ENCODE data around the gene MBOAT7. TPM values are rescaled to one million over a fixed set of nuclear protein-coding genes. Genes with fewer than 3 reads are reported as not detected.

Gene MBOAT7
- total RNA-seq, 1 donor from 2014 or later: 99.1 TPM

- Mint-ChIP-seq H3K4me1 (ENCODE audit: low read depth) (peaks cover 18% of the 10 kb centered on the region), H3K4me3 (ENCODE audit: low read depth) (peak within 1 kb of the TSS; percentile 87), H3K9me3 (ENCODE audit: low read depth) (no peaks in the 10 kb centered on the region), H3K27ac (peak within 1 kb of the TSS; percentile 97), H3K36me3 (ENCODE audit: insufficient read depth) (peaks cover 5% of the 10 kb centered on the region), H3K27me3 (no peaks in the 10 kb centered on the region)
- TF ChIP-seq, protein P1, sequence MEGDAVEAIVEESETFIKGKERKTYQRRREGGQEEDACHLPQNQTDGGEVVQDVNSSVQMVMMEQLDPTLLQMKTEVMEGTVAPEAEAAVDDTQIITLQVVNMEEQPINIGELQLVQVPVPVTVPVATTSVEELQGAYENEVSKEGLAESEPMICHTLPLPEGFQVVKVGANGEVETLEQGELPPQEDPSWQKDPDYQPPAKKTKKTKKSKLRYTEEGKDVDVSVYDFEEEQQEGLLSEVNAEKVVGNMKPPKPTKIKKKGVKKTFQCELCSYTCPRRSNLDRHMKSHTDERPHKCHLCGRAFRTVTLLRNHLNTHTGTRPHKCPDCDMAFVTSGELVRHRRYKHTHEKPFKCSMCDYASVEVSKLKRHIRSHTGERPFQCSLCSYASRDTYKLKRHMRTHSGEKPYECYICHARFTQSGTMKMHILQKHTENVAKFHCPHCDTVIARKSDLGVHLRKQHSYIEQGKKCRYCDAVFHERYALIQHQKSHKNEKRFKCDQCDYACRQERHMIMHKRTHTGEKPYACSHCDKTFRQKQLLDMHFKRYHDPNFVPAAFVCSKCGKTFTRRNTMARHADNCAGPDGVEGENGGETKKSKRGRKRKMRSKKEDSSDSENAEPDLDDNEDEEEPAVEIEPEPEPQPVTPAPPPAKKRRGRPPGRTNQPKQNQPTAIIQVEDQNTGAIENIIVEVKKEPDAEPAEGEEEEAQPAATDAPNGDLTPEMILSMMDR (IDR thresholded peaks at IDR 0.05; ENCODE audit: unreplicated experiment): peak; percentile 49
- DNase-seq (ENCODE audit: low spot score, unreplicated experiment): peak; percentile 30
Observed at GRCh38 chr19:54137699-54138488, 51.5 kb downstream of the MBOAT7 start, which contains the start of gene CNOT3. Gene CNOT3 (plus strand): TSS chr19:54137762. CDS start chr19:54142979, 5,217 bp downstream.

DNA sequence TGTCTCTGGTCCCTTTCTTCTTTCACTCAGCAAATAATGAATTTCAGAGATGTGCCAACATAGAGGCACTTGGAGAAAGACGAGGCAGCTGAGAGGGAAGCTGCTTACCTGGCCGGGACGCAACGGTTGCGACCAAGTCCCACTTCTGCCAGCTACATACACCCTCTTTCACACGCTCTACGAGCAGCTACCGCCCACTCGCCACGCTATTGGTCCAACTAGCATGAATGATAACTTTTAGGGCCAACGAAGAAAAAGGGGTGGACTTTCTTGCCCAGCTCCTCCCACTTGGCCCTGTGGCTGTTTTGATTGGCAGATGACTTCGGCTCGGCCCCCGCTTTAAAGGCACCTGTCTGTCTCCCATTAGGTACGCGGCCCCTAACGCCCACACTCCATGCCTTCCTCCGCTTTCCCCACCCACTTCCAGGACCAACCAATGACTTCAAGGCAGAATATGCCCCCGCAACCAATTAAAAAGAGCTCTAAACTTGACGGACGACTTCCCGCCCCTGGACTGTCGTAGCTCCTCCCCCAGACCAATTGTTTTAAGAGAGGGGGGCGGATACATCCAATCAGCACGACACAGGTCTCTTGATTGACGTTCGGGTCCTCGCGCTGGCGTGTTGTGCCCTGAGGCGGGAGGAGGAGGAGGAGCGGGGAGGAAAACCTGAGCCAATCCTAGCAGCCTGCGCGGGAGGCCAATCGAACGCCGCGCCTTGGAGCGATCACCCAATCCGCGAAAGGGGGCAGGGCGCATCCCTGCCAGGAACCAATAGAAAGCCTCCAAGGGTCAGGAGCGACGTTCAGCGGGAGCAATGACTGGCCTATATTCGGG is 52.3 kb downstream of the MBOAT7 start:
- H3K9me3 Mint-ChIP-seq (ENCODE audit: low read depth): no peaks in the 10 kb centered on the region
- H3K27me3 Mint-ChIP-seq: no peaks in the 10 kb centered on the region
- H3K36me3 Mint-ChIP-seq (ENCODE audit: insufficient read depth): peaks cover 3% of the 10 kb centered on the region
- H3K4me1 Mint-ChIP-seq (ENCODE audit: low read depth): peaks cover 18% of the 10 kb centered on the region
- TF ChIP-seq, protein P1 (IDR thresholded peaks at IDR 0.05; ENCODE audit: unreplicated experiment): no peak
- peak overlapping the region; percentile 94 for H3K27ac Mint-ChIP-seq
- DNase-seq (ENCODE audit: low spot score, unreplicated experiment): peak; percentile 99
- peak overlapping the region; percentile 87 for H3K4me3 Mint-ChIP-seq (ENCODE audit: low read depth)

GRCh38 chr19:54136086-54136863 is 53.1 kb downstream of the MBOAT7 start:
- no peak for DNase-seq (ENCODE audit: low spot score, unreplicated experiment)
- Mint-ChIP-seq H3K36me3 (ENCODE audit: insufficient read depth) (peaks cover 3% of the 10 kb centered on the region), H3K9me3 (ENCODE audit: low read depth) (no peaks in the 10 kb centered on the region), H3K4me1 (ENCODE audit: low read depth) (peaks cover 18% of the 10 kb centered on the region), H3K27ac (peak overlapping the region; percentile 94), H3K27me3 (no peaks in the 10 kb centered on the region), H3K4me3 (ENCODE audit: low read depth) (peak overlapping the region; percentile 87)
- TF ChIP-seq, protein P1 (IDR thresholded peaks at IDR 0.05; ENCODE audit: unreplicated experiment): no peak

- Mint-ChIP-seq H3K27me3 (no peaks in the 10 kb centered on the region), H3K4me3 (ENCODE audit: low read depth) (no peak overlapping the region), H3K4me1 (ENCODE audit: low read depth) (peaks cover 14% of the 10 kb centered on the region), H3K9me3 (ENCODE audit: low read depth) (no peaks in the 10 kb centered on the region), H3K36me3 (ENCODE audit: insufficient read depth) (peaks cover under 1% of the 10 kb centered on the region), H3K27ac (no peak overlapping the region)
- no peak for DNase-seq (ENCODE audit: low spot score, unreplicated experiment)
- TF ChIP-seq, protein P1 (IDR thresholded peaks at IDR 0.05; ENCODE audit: unreplicated experiment): no peak
Observed at GRCh38 chr19:54133957-54134590, 55.3 kb downstream of the MBOAT7 start.
